ENCODE measurements around the gene SOX5. TPM values are rescaled to one million over a fixed set of nuclear protein-coding genes. Genes with fewer than 3 reads are reported as not detected.

Gene SOX5
- total RNA-seq, 6 experiments from 2014 or later: 14.8 to 34.3 (median 31.1) TPM

DNA sequence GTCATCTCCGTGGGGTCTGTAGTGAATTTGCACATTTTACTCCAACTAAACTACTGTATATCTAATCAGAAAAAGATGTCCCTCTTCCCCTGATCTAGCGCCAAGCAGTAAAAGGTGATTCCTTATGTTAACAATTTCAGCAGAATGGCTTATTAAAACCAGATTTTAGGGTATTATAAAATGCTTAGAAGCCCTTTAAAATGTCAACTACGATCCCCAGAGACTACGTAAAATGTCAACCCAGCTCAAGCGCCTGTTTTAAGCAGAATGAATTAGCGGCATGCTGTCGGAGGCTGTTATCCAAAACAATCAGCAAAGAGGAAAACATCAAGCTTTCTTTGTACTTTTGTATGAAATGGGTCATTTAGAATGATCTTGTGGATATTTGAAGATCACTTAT is 408.9 kb downstream of the SOX5 start:
- Histone ChIP-seq H3K27ac (no peak overlapping the region), H3K36me3 (peaks cover 0 to 11% (median 0%) of the 10 kb centered on the region in 4 donors), H3K9me3 (no peaks in the 10 kb centered on the region), H3K4me3 (no peak overlapping the region), H3K4me1 (no peaks in the 10 kb centered on the region), H3K27me3 (no peaks in the 10 kb centered on the region)
- intact Hi-C loops (cut with DNase I): no loop called here
- TF ChIP-seq POLR2A (IDR thresholded peaks at IDR 0.05): no peak
- TF ChIP-seq, protein P1, sequence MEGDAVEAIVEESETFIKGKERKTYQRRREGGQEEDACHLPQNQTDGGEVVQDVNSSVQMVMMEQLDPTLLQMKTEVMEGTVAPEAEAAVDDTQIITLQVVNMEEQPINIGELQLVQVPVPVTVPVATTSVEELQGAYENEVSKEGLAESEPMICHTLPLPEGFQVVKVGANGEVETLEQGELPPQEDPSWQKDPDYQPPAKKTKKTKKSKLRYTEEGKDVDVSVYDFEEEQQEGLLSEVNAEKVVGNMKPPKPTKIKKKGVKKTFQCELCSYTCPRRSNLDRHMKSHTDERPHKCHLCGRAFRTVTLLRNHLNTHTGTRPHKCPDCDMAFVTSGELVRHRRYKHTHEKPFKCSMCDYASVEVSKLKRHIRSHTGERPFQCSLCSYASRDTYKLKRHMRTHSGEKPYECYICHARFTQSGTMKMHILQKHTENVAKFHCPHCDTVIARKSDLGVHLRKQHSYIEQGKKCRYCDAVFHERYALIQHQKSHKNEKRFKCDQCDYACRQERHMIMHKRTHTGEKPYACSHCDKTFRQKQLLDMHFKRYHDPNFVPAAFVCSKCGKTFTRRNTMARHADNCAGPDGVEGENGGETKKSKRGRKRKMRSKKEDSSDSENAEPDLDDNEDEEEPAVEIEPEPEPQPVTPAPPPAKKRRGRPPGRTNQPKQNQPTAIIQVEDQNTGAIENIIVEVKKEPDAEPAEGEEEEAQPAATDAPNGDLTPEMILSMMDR (IDR thresholded peaks at IDR 0.05): no peak
- WGBS (ENCODE audit: insufficient coverage, low coverage, low lambda C conversion rate, missing lambda C conversion rate): 83% methylated on average over 7 of the region's 7 CpGs
- DNase-seq (no peak), ATAC-seq (no peak)

DNA sequence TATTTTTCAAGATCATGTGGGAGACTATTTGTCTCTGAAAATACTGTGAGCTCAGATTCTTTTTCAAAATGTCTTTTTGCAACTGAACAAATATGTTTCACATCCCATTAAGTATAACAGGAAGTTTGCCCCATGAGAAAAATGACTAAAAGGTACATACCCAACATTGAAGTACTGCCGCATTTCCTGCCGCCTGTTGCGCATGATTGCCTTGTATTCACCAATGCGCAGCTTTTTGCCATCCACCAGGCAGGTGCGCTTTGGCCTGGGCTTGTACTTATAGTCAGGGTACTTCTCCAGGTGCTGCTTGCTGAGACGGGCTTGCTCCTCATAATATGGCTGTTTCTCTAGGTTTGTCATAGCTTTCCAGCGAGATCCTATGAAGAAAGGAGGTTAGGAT is 413.2 kb downstream of the SOX5 start:
- H3K9me3 ChIP-seq: no peaks in the 10 kb centered on the region
- H3K27ac ChIP-seq: no peak overlapping the region
- intact Hi-C loops (cut with DNase I): no loop called here
- TF ChIP-seq, protein P1 (IDR thresholded peaks at IDR 0.05): no peak
- TF ChIP-seq POLR2A (IDR thresholded peaks at IDR 0.05): no peak
- H3K36me3 ChIP-seq: peaks cover 0 to 14% (median under 1%) of the 10 kb centered on the region in 4 donors
- no peak overlapping the region for H3K4me3 ChIP-seq
- DNase-seq (no peak), ATAC-seq (no peak)
- H3K27me3 ChIP-seq: no peaks in the 10 kb centered on the region
- no peaks in the 10 kb centered on the region for H3K4me1 ChIP-seq
- 95% methylated on average over 7 of the region's 7 CpGs for WGBS (ENCODE audit: insufficient coverage, low coverage, low lambda C conversion rate, missing lambda C conversion rate)

DNA sequence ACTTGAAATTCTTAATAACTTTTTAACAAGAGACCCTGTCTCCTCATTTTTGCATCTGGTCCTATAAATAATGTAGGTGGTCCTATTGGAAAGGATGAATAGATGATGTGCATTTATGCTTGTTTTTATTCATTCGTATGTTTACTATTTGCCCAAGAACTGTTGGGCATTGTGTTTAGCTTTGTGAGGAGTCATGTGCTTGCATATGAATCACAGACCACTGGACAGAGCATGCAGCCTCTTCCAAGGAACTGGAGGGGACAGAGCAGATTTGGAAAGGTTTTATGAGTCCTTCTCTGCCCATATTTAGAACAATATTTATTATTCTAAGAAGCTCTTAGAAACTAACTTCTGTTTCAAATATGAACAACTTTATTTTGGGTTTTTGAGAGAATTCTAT is 414.0 kb downstream of the SOX5 start:
- Histone ChIP-seq H3K27ac (no peak overlapping the region), H3K4me1 (no peaks in the 10 kb centered on the region), H3K36me3 (peaks cover 0 to 14% (median under 1%) of the 10 kb centered on the region in 4 donors), H3K27me3 (no peaks in the 10 kb centered on the region), H3K4me3 (no peak overlapping the region), H3K9me3 (no peaks in the 10 kb centered on the region)
- 88% methylated on average over 1 of the region's 1 CpG for WGBS (ENCODE audit: insufficient coverage, low coverage, low lambda C conversion rate, missing lambda C conversion rate)
- DNase-seq (no peak), ATAC-seq (no peak)
- intact Hi-C loops (cut with DNase I): no loop called here
- TF ChIP-seq, protein P1 (IDR thresholded peaks at IDR 0.05): no peak
- TF ChIP-seq POLR2A (IDR thresholded peaks at IDR 0.05): no peak

DNA sequence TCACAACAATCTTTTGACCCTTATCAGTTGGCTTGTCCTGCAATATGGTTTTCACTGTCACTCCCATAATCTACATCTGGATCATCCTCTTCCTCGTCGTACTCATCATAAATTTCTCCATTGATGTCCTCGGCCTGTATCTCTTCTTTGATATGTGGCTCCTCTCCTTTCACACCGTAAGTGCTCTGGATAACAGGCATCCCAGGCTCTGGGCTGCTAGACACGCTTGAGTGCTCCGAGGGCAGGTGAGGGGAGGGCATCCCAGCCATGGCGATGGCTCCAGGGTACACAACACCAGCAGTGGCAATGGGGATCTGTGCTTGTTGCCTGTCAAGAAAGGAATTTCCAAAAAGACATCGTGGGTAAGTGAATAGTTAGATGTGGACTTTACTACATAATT is 415.3 kb downstream of the SOX5 start:
- no peak for ATAC-seq
- WGBS (ENCODE audit: insufficient coverage, low coverage, low lambda C conversion rate, missing lambda C conversion rate): 93% methylated on average over 8 of the region's 8 CpGs
- Histone ChIP-seq H3K27me3 (no peaks in the 10 kb centered on the region), H3K9me3 (no peaks in the 10 kb centered on the region), H3K4me1 (no peaks in the 10 kb centered on the region), H3K4me3 (no peak overlapping the region), H3K36me3 (peaks cover 0 to 14% (median under 1%) of the 10 kb centered on the region in 4 donors), H3K27ac (no peak overlapping the region)
- DNase-seq: no peak
- intact Hi-C loops (cut with DNase I): no loop called here
- TF ChIP-seq, protein P1 (IDR thresholded peaks at IDR 0.05): no peak
- no peak for TF ChIP-seq POLR2A (IDR thresholded peaks at IDR 0.05)

DNA sequence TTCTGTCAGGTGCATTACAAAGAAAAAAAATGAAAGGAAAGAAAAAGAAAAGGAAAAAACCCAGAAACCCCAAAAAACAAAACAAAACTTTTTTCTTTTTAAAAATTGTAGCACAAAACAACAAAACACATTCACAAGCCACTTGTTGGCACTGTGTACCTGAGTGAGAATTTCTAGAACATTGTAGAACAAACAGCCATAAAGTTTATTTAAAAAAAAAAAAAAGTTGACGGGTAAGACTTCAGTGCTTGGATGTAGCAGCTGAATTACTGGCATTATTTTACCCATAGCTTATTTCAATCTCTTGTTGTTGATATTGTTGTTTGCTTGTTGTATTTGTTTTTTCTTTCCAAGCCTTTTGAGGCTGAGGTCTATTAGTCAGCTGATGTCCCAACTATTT is 415.8 kb downstream of the SOX5 start:
- 80% methylated on average over 1 of the region's 1 CpG for WGBS (ENCODE audit: insufficient coverage, low coverage, low lambda C conversion rate, missing lambda C conversion rate)
- H3K9me3 ChIP-seq: no peaks in the 10 kb centered on the region
- H3K36me3 ChIP-seq: peaks cover 0 to 14% (median under 1%) of the 10 kb centered on the region in 4 donors
- H3K4me3 ChIP-seq: no peak overlapping the region
- no peak overlapping the region for H3K27ac ChIP-seq
- ATAC-seq (no peak), DNase-seq (no peak)
- intact Hi-C loops (cut with DNase I): no loop called here
- H3K27me3 ChIP-seq: no peaks in the 10 kb centered on the region
- no peak for TF ChIP-seq POLR2A (IDR thresholded peaks at IDR 0.05)
- TF ChIP-seq, protein P1 (IDR thresholded peaks at IDR 0.05): no peak
- H3K4me1 ChIP-seq: no peaks in the 10 kb centered on the region

All from right lobe of liver (tissue), 6 donors.